ENCODE data around the gene MAEA. TPM values are rescaled to one million over a fixed set of nuclear protein-coding genes. Genes with fewer than 3 reads are reported as not detected.

The MAEA gene
- total RNA-seq, 4 donors from 2014 or later, result 47.2 to 62.1 (median 53.9) TPM

DNA sequence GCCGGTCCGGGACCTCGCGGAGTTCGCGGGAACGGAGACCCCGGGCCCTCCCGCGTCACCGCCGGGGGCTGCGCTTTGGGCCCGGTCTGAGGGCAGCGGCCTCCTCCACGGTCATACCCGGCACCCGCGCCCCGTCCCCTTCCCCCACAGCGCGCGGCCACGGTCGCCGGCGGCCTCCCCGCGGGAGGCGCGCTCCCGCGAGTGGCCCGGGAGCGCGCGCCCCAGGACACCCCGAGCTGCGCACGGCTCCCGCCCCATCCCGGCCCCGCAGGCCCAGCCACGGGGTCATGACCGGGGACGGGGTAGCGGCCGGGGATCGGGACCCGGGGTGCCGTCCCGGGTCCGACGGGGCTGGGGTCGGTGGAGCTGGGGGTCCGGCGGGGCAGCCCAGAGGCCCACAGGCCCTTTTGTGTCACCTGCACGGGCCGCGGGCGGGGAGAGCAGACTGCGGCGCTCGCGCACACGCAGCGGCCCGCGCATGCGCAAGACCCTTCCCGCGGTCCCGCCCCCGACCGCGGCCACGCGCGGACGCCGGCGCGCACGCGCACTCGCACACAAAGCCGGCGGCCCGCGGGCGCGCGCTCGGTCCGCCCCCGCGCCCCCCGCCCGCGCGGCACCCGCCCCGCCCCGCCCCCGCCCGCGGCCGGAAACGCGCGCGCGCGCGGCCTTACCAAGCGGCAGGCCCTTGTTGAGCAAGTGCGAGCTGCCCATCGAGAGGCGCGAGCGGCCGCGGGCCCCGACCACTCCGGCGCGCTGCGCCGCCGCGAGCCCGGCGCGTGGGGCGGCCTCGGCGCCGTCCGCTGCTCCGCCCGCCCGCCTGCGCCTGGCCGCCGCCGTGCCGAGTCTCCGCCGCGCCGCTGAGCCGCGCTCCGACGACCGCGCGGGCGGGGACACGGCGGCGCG, 41.2 kb upstream of the MAEA start, which contains the start of gene CTBP1:
CTBP1 (minus strand) TSS at position 886 of the 903 bp plus-strand sequence. CDS start 7,799 bp downstream, outside the sequence.
- ATAC-seq, result peak; percentile 76
- Histone ChIP-seq H3K4me1 (peaks cover 9 to 72% (median 54%) of the 10 kb centered on the region in 3 donors), H3K27me3 (no peaks in the 10 kb centered on the region), H3K36me3 (peaks cover 0 to 11% of the 10 kb centered on the region in 2 donors), H3K9me3 (no peaks in the 10 kb centered on the region), H3K4me3 (peak within 1 kb of the TSS; percentile 78 to 95), H3K27ac (peak within 1 kb of the TSS; percentile 93 to 99 (median 98))
- WGBS, 2 donors (ENCODE audit: low coverage in 1 of 2), result 0% methylated on average over 5 of the region's 163 CpGs; no CpG with 5 or more reads in 1 of the 2 donors
- TF ChIP-seq POLR2A (IDR thresholded peaks at IDR 0.05) (peak; percentile 64 to 65), EP300 (IDR thresholded peaks at IDR 0.05) (no peak), POLR2AphosphoS5 (IDR thresholded peaks at IDR 0.05) (peak; percentile 5)
- TF ChIP-seq, protein P1, sequence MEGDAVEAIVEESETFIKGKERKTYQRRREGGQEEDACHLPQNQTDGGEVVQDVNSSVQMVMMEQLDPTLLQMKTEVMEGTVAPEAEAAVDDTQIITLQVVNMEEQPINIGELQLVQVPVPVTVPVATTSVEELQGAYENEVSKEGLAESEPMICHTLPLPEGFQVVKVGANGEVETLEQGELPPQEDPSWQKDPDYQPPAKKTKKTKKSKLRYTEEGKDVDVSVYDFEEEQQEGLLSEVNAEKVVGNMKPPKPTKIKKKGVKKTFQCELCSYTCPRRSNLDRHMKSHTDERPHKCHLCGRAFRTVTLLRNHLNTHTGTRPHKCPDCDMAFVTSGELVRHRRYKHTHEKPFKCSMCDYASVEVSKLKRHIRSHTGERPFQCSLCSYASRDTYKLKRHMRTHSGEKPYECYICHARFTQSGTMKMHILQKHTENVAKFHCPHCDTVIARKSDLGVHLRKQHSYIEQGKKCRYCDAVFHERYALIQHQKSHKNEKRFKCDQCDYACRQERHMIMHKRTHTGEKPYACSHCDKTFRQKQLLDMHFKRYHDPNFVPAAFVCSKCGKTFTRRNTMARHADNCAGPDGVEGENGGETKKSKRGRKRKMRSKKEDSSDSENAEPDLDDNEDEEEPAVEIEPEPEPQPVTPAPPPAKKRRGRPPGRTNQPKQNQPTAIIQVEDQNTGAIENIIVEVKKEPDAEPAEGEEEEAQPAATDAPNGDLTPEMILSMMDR (IDR thresholded peaks at IDR 0.05), result no peak

DNA sequence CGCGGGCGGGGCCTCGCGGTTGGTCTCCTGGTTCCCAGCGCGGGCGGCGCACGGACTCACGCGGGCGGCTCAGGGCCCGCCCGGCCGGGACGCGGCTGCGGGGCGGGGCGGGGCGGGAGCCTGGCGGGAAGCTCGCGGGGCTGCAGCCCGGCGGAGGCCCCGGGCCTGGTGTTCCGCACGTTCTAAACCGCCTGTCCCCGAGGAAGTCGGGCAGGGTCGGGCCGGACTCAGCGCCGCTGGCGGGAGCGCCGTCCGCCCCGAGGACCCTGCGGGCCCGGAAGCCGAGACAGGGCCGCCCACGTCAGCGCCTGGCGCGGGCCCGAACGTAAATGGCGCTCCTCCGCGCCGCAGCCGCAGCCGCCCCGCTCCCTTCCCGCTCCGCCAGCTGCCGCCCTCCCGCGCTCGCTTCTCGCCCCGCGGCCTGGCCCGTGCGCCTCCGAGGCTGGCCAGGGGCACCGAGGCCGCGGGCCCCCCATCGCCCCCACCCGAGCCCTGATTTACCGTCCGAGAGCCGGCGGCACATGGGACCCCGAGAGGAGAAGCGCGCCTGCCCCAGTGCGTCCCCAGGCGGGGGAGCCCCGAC, 40.5 kb upstream of the MAEA start:
- no CpG with 5 or more reads among the region's 86 CpGs for WGBS, 2 donors (ENCODE audit: low coverage in 1 of 2)
- H3K4me1 ChIP-seq, result peaks cover 9 to 65% (median 46%) of the 10 kb centered on the region in 3 donors
- ATAC-seq, result peak; percentile 88
- H3K4me3 ChIP-seq, result peak overlapping the region; percentile 78 to 95
- H3K27me3 ChIP-seq, result no peaks in the 10 kb centered on the region
- H3K36me3 ChIP-seq, result peaks cover 0 to 11% of the 10 kb centered on the region in 2 donors
- no peaks in the 10 kb centered on the region for H3K9me3 ChIP-seq
- TF ChIP-seq, protein P1 (IDR thresholded peaks at IDR 0.05), result peak in 1 of 4 experiments; percentile 12
- no peak for TF ChIP-seq EP300 (IDR thresholded peaks at IDR 0.05)
- TF ChIP-seq POLR2A (IDR thresholded peaks at IDR 0.05), result peak; percentile 49 to 52
- TF ChIP-seq POLR2AphosphoS5 (IDR thresholded peaks at IDR 0.05), result no peak
- H3K27ac ChIP-seq, result peak overlapping the region; percentile 93 to 99 (median 98)

DNA sequence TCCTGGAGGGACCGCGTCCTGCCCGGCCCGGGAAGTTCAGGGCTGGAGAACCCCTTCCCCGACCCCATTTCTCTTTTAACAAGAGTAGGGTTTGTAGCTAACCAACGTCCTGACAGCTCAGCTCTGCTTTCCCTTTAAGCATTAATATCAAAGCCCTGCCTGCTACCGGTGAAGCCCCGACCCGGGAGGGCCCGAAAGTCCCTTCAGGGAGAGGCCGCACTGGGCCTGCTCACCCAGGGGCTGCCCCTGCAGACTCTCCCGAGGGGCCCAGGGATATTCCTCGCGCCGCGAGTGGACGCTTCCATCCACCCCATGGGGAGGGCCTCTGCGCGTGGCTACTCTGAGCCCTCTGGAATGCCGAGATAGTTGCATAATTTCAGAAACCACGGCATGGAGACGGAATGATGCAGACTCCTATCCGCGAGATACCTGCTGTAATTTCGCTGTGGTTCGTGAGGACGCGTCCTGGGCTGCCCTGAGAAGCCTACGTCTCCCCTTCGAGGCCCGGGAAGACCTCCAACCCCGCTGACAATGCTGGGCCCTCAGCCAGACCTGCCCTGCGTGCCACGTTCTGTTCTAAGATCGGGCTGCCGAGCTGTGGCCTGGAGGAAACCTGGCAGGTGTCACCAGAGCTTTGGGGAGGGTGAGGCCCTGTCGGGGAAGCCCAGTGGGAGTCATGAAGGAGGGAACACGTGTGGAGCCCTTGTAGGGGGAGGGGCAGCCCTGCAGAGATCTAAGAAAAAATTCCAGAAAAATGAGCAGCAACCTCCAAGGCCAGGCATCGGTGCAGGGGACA, 39.8 kb upstream of the MAEA start:
- Histone ChIP-seq H3K4me3 (peak overlapping the region; percentile 78 to 95), H3K9me3 (no peaks in the 10 kb centered on the region), H3K4me1 (peaks cover 9 to 58% (median 39%) of the 10 kb centered on the region in 3 donors), H3K27me3 (no peaks in the 10 kb centered on the region), H3K27ac (peak overlapping the region; percentile 93 to 99 (median 98)), H3K36me3 (peaks cover 0 to 11% of the 10 kb centered on the region in 2 donors)
- WGBS, 2 donors (ENCODE audit: low coverage in 1 of 2), result 62% methylated on average over 5 of the region's 39 CpGs; no CpG with 5 or more reads in 1 of the 2 donors
- ATAC-seq, result no peak
- TF ChIP-seq POLR2A (IDR thresholded peaks at IDR 0.05), result peak in 1 of 2 donors; percentile 28
- peak; percentile 49 for TF ChIP-seq POLR2AphosphoS5 (IDR thresholded peaks at IDR 0.05)
- TF ChIP-seq EP300 (IDR thresholded peaks at IDR 0.05), result no peak

DNA sequence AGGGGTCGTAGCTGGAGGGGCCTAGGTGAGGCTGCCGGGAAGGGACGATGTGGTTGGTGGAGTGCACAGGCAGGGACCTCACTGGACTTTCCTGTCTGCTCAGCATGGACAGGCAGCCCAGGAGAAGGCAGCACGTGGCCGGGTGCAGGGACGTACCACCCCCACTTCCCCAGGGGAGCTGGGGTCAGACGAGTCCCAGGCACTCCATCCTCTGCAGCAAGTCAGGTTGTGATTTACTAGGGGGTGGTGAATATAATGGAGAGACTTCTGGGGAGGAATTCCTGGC, 39.2 kb upstream of the MAEA start:
- Histone ChIP-seq H3K36me3 (peaks cover 0 to 11% of the 10 kb centered on the region in 2 donors), H3K9me3 (no peaks in the 10 kb centered on the region), H3K27ac (peak overlapping the region in 3 of 4 donors; percentile 98 to 99 (median 98)), H3K4me1 (peaks cover 9 to 52% (median 34%) of the 10 kb centered on the region in 3 donors), H3K27me3 (no peaks in the 10 kb centered on the region), H3K4me3 (peak overlapping the region in 1 of 2 donors; percentile 95)
- 100% methylated on average over 3 of the region's 7 CpGs; no CpG with 5 or more reads in 1 of the 2 donors for WGBS, 2 donors (ENCODE audit: low coverage in 1 of 2)
- no peak for ATAC-seq
- TF ChIP-seq POLR2A (IDR thresholded peaks at IDR 0.05), result no peak
- TF ChIP-seq POLR2AphosphoS5 (IDR thresholded peaks at IDR 0.05), result no peak
- TF ChIP-seq EP300 (IDR thresholded peaks at IDR 0.05), result no peak
- TF ChIP-seq, protein P1 (IDR thresholded peaks at IDR 0.05), result no peak
